Adrenal gland (tissue), 5 donors: ENCODE measurements around the gene CERK.

Experiments
- POLR2A ChIP-seq, 2 donors: fragments of 450-650 bp; IDR thresholded peaks; one replicate each; pipeline ENCODE4 v1.6.1; 2017; ENCODE audit warnings: antibody characterized with exemption in 2 of 2, mild to moderate bottlenecking in 2 of 2, moderate library complexity in 1 of 2
- TF ChIP-seq, protein P1 (sequence below), 6 experiments: fragments of 450-650 bp in 4 of 6; fragments of 200-600 bp in 2 of 6; sonication (generic) in 1 of 6; IDR thresholded peaks; 1 replicate in 5 of 6; 2 replicates in 1 of 6; pipeline versions ENCODE4 v1.5.1 to v1.8.0; 2016 to 2021; ENCODE audit warnings: antibody characterized with exemption in 6 of 6, mild to moderate bottlenecking in 2 of 6, moderate library complexity in 1 of 6
- donor health status: DM: no; HTN: no; CAD: no.

DNA sequence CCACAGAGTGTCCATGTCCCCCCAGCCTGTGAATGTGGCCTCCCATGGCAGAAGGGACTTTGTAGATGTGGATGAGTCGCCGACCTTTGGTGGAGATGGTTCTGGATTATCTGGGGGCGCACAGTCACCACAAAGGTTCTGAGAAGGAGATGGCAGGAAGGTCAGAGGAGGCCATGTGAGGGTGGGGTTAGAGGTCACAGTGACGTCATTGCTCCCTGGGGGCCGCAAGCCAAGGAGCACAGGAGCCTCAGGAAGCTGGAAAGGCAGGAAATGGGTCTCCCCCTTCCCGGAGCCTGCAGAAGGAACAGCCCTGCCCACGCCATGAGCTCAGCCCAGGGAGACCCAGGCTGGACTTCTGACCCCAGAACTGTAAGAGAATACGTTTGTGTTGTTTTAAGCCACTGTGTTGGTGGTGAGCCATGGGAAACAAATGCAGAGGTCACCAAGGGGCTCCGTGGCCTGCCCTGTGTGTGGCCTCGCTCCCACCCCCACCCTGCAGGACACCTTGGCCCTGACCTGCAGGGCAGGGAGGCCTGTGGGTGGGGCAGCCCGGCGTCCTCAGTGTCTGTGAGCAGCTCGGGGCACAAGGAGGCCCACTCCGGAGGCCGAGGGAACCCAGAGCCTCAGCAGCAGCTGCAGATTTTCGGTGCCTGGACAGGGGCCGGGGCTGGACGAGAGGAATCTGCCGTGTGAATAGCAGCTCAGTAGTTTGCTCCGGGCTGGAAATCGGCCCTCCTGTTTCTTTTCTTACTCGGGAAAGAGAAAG is 85.8 kb downstream of the CERK start:
- TF ChIP-seq, protein P1, sequence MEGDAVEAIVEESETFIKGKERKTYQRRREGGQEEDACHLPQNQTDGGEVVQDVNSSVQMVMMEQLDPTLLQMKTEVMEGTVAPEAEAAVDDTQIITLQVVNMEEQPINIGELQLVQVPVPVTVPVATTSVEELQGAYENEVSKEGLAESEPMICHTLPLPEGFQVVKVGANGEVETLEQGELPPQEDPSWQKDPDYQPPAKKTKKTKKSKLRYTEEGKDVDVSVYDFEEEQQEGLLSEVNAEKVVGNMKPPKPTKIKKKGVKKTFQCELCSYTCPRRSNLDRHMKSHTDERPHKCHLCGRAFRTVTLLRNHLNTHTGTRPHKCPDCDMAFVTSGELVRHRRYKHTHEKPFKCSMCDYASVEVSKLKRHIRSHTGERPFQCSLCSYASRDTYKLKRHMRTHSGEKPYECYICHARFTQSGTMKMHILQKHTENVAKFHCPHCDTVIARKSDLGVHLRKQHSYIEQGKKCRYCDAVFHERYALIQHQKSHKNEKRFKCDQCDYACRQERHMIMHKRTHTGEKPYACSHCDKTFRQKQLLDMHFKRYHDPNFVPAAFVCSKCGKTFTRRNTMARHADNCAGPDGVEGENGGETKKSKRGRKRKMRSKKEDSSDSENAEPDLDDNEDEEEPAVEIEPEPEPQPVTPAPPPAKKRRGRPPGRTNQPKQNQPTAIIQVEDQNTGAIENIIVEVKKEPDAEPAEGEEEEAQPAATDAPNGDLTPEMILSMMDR (IDR thresholded peaks at IDR 0.05), result no peak
- no peak for TF ChIP-seq POLR2A (IDR thresholded peaks at IDR 0.05)
